Measurements from ENCODE around the gene RGS9. TPM values are rescaled to one million over a fixed set of nuclear protein-coding genes. Genes with fewer than 3 reads are reported as not detected.

The RGS9 gene
- total RNA-seq, 1 experiment from 2014 or later, result 11.2 TPM

DNA sequence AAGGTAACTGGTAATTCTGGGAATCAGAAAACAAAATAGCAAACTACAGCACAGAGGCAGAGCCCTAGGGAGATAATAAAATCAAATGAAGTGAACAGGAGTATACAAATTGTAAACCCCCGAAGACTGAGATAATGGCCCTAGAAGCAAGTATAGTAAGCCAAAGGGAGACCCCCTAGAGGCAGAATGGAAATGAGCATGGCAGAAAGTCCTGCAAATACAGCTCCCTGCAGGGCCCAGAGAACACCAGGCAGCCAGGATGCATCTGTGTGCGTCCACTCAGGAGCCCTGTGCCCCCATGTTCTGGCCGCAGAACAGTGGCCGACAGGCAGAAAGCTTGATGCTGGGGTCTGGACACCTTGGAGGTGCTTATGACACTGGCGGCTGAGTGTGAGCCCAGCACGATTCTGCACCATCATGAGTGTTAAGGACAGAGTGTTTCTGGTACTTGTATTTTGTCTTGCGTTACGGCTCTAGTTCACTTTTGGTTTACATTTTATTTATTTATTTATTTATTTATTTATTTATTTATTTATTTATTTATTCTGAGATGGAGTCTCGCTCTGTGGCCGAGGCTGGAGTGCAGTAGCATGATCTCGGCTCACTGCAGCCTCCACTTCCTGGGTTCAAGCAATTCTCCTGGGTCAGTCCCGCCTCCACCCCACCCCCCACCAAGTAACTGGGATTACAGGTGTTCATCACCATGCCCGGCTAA, 48.7 kb downstream of the RGS9 start:
- no peak for DNase-seq (ENCODE audit: low read depth in 1 of 2, low spot score in 2 of 2)
- Histone ChIP-seq H3K27me3 (replicated peaks) (no peaks in the 10 kb centered on the region), H3K4me1 (replicated peaks) (peaks cover 57% of the 10 kb centered on the region), H3K36me3 (no peaks in the 10 kb centered on the region), H3K4me3 (no peak overlapping the region), H3K9me3 (replicated peaks) (no peaks in the 10 kb centered on the region), H3K27ac (no peak overlapping the region)

DNA sequence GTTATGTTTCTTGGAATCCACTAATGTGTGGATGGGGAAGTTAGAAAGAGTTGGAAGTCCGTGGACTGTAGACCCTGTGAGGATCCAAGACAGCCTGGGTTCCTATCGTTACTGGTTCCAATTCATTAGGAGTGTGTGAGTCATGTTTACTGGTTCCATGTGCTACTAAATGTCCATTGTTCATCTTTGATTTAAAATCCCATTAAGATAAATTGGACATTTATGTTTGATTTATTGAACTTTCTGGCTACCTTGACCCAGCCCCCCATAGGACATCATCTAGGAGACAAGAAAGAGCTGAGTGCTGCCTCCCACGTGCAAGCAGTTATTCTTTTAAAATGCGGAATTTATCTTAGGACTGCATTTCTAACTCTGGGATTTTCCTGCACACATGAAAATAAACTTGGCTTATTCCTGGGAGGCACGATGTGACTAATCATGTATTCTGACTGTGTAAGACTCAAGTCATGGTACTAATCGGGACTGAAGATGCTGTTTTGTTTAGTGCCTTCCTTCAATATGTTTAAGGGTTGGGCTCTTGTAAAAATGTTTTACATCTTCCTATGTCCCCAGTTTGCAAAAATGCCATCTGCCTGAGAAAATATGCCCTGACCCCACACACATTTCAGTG, 53.4 kb downstream of the RGS9 start:
- no peak overlapping the region for H3K4me3 ChIP-seq
- H3K27ac ChIP-seq, result peak overlapping the region; percentile 70
- no peaks in the 10 kb centered on the region for H3K36me3 ChIP-seq
- no peaks in the 10 kb centered on the region for H3K27me3 ChIP-seq (replicated peaks)
- H3K4me1 ChIP-seq (replicated peaks), result peaks cover 47% of the 10 kb centered on the region
- DNase-seq (ENCODE audit: low read depth in 1 of 2, low spot score in 2 of 2), result peak in 1 of 2 experiments; percentile 76
- no peaks in the 10 kb centered on the region for H3K9me3 ChIP-seq (replicated peaks)

DNA sequence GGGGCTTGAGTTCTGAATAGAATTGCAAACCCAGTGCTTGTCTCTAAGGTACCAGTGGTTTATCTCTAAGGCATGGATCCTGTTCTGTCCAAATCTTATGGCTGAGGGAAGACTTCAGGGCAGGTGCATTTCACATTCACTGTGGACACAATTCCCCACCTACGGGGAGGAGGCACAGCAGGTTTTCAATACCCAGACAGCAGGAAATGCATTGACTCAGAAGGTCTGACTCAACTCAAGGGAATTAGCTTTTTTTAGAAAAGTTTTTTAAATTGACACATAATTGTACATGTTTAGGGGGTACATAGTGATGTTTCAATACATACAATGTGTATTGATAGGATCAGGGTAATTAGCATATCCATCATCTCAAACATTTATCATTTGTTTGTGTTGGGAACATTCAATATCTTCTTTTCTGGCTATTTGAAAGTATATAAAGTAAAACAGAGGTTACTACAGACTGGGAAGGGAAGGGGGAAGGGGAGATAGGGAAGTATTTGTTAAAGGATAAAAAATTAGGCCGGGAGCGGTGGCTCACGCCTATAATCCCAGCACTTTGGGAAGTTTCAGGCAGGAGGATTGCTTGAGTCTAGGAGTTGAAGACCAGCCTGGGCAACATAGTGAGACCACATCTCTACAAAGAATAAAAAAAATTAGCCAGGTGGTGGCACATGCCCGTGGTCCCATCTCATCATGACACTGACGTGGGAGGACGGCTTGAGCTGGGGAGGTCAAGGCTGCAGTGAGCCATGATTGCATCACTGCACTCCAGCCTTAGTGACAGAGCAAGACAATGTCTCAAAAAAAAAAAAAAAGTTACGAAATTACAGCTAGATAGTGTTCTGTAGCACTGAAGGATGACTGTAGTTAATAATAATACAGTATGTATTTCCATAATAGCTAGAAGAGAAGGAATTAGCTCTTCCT, 54.9 kb downstream of the RGS9 start:
- peak in 1 of 2 experiments; percentile 74 for DNase-seq (ENCODE audit: low read depth in 1 of 2, low spot score in 2 of 2)
- peaks cover 44% of the 10 kb centered on the region for H3K4me1 ChIP-seq (replicated peaks)
- peak overlapping the region; percentile 70 for H3K27ac ChIP-seq
- H3K9me3 ChIP-seq (replicated peaks), result no peaks in the 10 kb centered on the region
- no peaks in the 10 kb centered on the region for H3K36me3 ChIP-seq
- no peaks in the 10 kb centered on the region for H3K27me3 ChIP-seq (replicated peaks)
- no peak overlapping the region for H3K4me3 ChIP-seq

DNA sequence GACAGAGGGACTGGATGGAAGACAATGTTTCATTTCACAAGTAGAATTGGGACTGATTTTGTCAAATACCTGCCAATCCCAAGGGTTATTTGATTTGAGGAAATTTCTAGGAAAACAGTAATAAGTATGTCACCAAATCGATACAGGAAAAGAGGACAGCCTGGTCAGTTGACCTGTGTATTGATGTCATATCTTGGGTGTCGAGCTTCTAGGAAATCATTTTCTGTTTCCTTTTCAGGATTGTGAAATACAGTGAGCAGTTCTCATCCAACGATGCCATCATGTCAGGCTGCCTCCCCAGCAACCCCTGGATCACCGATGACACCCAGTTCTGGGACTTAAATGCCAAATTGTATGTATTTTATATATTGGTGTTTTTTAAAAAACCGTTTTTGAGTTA, 56.1 kb downstream of the RGS9 start:
- H3K4me3 ChIP-seq, result no peak overlapping the region
- H3K27ac ChIP-seq, result peak overlapping the region; percentile 22
- H3K36me3 ChIP-seq, result no peaks in the 10 kb centered on the region
- no peak for DNase-seq (ENCODE audit: low read depth in 1 of 2, low spot score in 2 of 2)
- H3K27me3 ChIP-seq (replicated peaks), result no peaks in the 10 kb centered on the region
- peaks cover 44% of the 10 kb centered on the region for H3K4me1 ChIP-seq (replicated peaks)
- no peaks in the 10 kb centered on the region for H3K9me3 ChIP-seq (replicated peaks)

DNA sequence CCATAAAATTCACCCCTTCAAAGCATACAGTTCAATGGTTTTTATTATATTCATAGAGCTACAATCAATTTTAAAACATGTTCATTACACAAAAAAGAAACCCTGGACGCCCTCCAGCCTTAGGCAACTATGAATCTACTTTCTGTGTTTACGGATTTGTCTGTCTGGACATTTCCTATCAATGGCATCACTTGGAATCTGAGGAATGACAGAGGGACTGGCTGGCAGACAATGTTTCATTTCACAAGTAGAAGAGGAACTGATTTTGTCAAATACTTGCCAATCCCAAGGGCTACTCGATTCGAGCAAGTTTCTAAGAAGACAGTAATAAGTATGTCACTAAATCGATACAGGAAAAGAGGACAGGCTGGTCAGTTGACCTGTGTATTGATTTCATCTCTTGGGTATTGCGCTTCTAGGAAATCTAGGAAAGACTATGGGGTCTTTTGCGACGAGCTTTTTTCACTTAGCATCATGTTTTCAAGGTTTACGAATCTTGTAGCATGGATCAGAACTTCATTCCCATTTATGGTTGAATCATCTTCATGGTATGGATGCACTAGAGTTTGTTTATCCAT, 56.6 kb downstream of the RGS9 start:
- peaks cover 44% of the 10 kb centered on the region for H3K4me1 ChIP-seq (replicated peaks)
- no peak overlapping the region for H3K4me3 ChIP-seq
- no peaks in the 10 kb centered on the region for H3K9me3 ChIP-seq (replicated peaks)
- peak in 1 of 2 experiments; percentile 50 for DNase-seq (ENCODE audit: low read depth in 1 of 2, low spot score in 2 of 2)
- H3K27ac ChIP-seq, result peak overlapping the region; percentile 22
- no peaks in the 10 kb centered on the region for H3K36me3 ChIP-seq
- no peaks in the 10 kb centered on the region for H3K27me3 ChIP-seq (replicated peaks)

DNA sequence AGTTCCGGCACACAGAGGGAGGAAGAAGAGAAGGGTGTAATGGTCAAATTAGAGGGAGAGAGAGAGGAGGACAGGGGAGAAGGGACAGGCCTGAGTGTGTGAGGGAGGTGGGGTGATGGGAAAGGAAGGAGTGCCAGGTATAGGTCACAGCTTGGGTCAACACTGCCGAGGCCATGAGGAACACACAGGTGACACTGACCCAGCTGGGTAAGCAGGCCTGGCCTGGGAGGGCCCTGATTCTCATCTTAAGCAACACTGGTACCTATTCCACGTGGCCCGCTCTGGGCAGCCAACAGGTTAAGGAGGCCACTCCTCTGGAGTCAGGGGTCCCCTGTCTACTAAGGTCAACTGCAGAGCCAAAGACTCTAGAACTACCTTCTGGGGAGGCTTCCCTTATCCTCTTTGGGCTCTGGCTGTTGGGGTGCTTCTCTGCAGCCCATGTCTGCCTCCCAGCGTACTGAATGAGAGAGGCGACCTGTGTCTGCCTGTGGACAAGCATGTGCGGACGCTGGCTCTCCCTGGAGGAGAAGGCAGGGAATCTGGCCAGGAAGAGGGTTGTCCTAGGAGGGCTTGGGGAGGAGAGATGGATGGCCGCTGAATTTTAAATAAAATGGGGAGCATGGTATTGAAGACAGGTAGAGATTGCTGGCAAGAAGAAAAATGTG, 57.6 kb downstream of the RGS9 start:
- no peak overlapping the region for H3K27ac ChIP-seq
- H3K27me3 ChIP-seq (replicated peaks), result no peaks in the 10 kb centered on the region
- H3K36me3 ChIP-seq, result no peaks in the 10 kb centered on the region
- DNase-seq (ENCODE audit: low read depth in 1 of 2, low spot score in 2 of 2), result no peak
- H3K4me1 ChIP-seq (replicated peaks), result peaks cover 44% of the 10 kb centered on the region
- no peaks in the 10 kb centered on the region for H3K9me3 ChIP-seq (replicated peaks)
- H3K4me3 ChIP-seq, result no peak overlapping the region

DNA sequence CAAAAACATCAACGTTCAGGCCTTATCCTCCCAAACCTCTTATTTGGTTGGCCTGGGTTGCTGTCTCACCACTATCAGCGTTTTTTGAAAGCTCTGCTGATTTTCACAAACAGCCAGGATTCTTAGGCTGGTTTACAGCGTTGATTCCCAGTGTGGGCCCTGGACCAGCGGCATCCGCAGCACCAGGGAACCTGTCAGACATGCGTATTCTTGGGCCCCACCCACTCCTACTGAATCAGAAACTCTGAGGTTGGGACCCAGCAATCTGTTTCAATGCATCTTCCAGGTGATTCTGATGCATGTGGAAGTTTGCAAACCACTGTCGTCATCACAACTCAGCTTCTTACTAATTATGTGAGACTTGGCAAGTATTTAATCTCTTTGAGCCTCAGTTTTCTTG, 58.5 kb downstream of the RGS9 start:
- no peak overlapping the region for H3K27ac ChIP-seq
- no peaks in the 10 kb centered on the region for H3K36me3 ChIP-seq
- peaks cover 36% of the 10 kb centered on the region for H3K4me1 ChIP-seq (replicated peaks)
- no peak overlapping the region for H3K4me3 ChIP-seq
- DNase-seq (ENCODE audit: low read depth in 1 of 2, low spot score in 2 of 2), result no peak
- H3K9me3 ChIP-seq (replicated peaks), result no peaks in the 10 kb centered on the region
- no peaks in the 10 kb centered on the region for H3K27me3 ChIP-seq (replicated peaks)

DNA sequence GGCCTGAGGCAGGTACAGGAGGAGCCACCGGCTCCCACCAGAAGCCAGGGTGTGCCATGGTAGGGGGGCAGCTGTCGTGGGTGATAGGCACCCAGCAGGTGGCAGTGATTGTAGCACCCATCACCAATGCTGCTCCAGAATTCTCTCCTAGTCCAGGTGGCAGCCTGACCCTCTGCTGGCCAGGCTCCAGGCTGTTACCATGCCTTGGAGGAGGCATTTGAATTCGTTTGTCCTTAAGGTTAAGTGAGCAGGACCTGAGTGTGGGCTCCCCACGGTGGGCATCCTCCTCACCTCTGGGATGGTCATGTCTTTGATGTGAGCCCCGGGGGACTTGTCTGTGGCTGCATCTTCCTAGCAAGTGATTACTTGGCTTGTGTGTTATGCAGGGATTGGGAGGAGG, 59.4 kb downstream of the RGS9 start:
- no peaks in the 10 kb centered on the region for H3K36me3 ChIP-seq
- no peak overlapping the region for H3K27ac ChIP-seq
- H3K4me1 ChIP-seq (replicated peaks), result peaks cover 27% of the 10 kb centered on the region
- H3K9me3 ChIP-seq (replicated peaks), result no peaks in the 10 kb centered on the region
- no peak overlapping the region for H3K4me3 ChIP-seq
- H3K27me3 ChIP-seq (replicated peaks), result no peaks in the 10 kb centered on the region
- no peak for DNase-seq (ENCODE audit: low read depth in 1 of 2, low spot score in 2 of 2)

DNA sequence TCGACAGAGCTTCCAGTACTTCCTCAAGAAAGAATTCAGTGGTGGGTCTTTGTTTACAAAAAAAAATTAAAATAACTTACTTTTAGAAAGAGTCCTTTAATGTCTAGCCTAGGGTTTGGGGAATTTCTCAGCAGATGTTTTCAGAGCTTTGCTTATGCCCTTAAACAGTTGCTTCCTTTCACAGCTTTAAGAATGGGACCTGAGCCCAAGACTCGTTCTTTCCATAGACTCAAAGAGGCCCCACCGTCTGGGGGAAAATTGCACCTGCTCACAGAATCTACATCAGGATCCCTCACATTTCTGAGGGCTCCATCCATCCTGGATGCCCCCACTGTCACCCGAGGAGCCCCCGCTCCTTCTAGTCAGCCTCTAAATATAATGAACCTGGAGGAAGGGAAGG, 60.0 kb downstream of the RGS9 start:
- Histone ChIP-seq H3K27ac (no peak overlapping the region), H3K4me3 (no peak overlapping the region), H3K36me3 (no peaks in the 10 kb centered on the region), H3K9me3 (replicated peaks) (no peaks in the 10 kb centered on the region), H3K4me1 (replicated peaks) (peaks cover 21% of the 10 kb centered on the region), H3K27me3 (replicated peaks) (no peaks in the 10 kb centered on the region)
- DNase-seq (ENCODE audit: low read depth in 1 of 2, low spot score in 2 of 2), result no peak

DNA sequence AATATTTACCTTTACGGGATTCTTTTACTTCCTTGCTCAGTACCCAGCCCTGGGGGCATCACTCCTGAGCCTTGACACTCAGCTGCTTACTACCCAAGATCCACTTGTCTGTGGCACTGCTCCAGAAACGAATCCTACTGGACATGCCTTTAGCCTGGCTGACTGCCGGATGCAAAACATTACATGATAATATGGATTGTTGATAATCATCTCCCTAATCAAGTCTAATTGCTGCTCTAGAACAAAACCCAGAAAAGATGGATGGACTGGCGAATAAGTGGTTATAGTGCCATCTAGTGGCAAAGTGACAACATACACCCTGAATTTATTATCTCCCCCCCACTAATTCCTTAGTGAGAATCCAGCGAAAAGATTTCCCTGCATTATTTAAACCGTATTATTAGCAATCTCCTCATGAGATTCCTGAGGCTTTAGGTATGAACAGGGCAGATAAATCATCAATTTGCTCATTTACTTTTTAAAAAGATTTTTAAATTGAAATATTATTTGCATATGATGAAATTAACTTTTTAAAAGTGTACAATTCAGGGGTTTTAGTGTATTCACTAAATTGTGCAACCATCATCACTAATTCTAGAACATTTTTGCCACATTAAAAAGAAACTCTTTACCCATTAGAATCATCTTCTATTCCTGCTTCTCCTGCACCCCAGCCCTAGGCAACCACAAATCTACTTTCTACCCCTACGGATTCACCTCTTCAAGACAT, 61.6 kb downstream of the RGS9 start:
- no peaks in the 10 kb centered on the region for H3K36me3 ChIP-seq
- no peaks in the 10 kb centered on the region for H3K9me3 ChIP-seq (replicated peaks)
- H3K4me1 ChIP-seq (replicated peaks), result peaks cover 7% of the 10 kb centered on the region
- H3K27ac ChIP-seq, result no peak overlapping the region
- DNase-seq (ENCODE audit: low read depth in 1 of 2, low spot score in 2 of 2), result peak in 1 of 2 experiments; percentile 73
- no peaks in the 10 kb centered on the region for H3K27me3 ChIP-seq (replicated peaks)
- H3K4me3 ChIP-seq, result no peak overlapping the region

DNA sequence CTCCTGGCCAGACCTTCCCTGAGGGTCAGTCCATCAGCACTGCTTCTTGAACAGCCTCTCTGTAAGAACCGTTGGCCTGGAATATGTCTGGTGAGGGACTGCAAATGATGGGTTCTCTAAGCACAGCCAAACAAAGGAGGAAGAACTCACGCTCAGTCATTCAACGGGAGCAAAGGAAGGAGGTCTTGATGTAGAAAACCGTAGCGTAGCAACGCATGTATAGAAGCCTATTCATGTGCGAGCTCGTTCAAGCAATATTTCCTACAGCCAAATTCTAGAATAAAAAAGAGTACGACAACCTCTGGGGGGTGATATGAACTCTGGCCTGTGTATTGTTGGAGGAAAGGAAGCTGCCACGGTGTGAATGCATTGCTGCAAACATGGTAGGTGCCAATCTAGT, 64.2 kb downstream of the RGS9 start:
- H3K4me3 ChIP-seq, result no peak overlapping the region
- no peaks in the 10 kb centered on the region for H3K27me3 ChIP-seq (replicated peaks)
- no peaks in the 10 kb centered on the region for H3K9me3 ChIP-seq (replicated peaks)
- no peaks in the 10 kb centered on the region for H3K36me3 ChIP-seq
- H3K4me1 ChIP-seq (replicated peaks), result no peaks in the 10 kb centered on the region
- DNase-seq (ENCODE audit: low read depth in 1 of 2, low spot score in 2 of 2), result no peak
- H3K27ac ChIP-seq, result no peak overlapping the region

DNA sequence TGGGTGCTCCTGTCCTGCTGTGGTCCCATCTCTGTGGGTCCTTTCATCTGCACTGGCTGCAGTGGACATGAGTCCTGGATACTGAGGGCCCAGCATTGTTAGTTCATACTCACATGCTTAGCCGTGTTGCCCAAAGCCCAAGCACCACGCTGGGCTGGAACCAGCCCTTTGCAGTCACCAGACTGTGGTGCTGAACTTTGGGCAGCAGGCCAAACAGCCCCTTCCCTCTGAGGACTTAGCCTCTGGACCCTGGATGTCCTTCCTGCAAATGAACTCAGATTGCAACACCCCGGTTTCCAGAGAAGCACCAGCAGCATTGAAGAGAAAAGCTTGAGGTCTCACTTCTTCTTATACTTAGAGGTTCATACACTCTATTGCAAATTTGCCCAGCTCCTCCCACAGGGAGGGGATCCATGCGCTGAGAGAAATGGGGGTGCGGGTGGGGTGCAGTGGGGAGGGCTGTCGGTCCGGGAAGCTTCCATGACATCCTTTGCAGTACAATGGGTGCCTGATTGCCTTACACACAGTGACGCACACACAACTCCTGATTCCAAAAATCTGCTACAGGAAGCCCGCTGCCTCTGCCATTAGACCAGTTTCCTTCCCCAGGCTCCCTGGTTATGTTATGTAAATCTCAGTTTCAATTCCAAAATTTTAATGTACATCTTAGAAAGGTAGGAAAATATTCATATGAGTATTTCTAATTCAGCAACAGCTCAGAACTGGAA, 65.8 kb downstream of the RGS9 start:
- Histone ChIP-seq H3K4me1 (replicated peaks) (no peaks in the 10 kb centered on the region), H3K27ac (no peak overlapping the region), H3K4me3 (no peak overlapping the region), H3K27me3 (replicated peaks) (no peaks in the 10 kb centered on the region), H3K9me3 (replicated peaks) (no peaks in the 10 kb centered on the region), H3K36me3 (no peaks in the 10 kb centered on the region)
- DNase-seq (ENCODE audit: low read depth in 1 of 2, low spot score in 2 of 2), result no peak
